C4-2B (cell line): ENCODE measurements around the gene GRK2.
A peak's percentile ranks its signal among the peaks of the same experiment; 100 is the strongest.

Experiments
- H3K27ac ChIP-seq: fragments of 450-650 bp; 2 replicates; pipeline ENCODE4 v1.5.1; 2017
- ZFX ChIP-seq: fragments of 450-650 bp; IDR thresholded peaks from 2 replicates; pipeline ENCODE4 v1.6.1; 2017
- TF ChIP-seq, protein P1 (sequence below): fragments of 450-650 bp; conservative IDR thresholded peaks from 2 replicates; pipeline ENCODE4 v1.5.1; 2017; ENCODE audit warnings: mild to moderate bottlenecking

The GRK2 gene

DNA sequence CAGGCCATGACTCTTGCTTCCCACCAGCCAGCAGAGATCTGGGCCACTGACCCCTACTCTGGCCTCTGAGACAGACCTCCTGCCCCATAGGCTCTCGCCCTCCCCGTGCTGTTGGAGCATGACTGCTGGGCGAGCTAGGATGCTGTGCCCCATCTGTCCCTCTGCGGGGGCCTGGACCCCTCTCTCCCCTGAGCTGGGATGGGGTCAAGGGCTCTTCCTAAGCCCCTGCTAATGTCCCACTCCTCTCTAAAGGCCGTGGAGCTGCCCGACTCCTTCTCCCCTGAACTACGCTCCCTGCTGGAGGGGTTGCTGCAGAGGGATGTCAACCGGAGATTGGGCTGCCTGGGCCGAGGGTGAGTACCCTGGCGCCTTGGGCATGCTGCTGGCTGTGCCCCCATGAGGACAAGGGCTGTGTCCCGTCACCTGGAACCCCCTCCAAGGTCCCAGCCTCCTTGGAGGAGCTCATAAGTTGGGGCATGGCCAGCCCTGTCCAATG, 16.7 kb downstream of the GRK2 start:
- TF ChIP-seq, protein P1, sequence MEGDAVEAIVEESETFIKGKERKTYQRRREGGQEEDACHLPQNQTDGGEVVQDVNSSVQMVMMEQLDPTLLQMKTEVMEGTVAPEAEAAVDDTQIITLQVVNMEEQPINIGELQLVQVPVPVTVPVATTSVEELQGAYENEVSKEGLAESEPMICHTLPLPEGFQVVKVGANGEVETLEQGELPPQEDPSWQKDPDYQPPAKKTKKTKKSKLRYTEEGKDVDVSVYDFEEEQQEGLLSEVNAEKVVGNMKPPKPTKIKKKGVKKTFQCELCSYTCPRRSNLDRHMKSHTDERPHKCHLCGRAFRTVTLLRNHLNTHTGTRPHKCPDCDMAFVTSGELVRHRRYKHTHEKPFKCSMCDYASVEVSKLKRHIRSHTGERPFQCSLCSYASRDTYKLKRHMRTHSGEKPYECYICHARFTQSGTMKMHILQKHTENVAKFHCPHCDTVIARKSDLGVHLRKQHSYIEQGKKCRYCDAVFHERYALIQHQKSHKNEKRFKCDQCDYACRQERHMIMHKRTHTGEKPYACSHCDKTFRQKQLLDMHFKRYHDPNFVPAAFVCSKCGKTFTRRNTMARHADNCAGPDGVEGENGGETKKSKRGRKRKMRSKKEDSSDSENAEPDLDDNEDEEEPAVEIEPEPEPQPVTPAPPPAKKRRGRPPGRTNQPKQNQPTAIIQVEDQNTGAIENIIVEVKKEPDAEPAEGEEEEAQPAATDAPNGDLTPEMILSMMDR = no peak
- TF ChIP-seq ZFX = no peak
- H3K27ac ChIP-seq = no peak overlapping the region

DNA sequence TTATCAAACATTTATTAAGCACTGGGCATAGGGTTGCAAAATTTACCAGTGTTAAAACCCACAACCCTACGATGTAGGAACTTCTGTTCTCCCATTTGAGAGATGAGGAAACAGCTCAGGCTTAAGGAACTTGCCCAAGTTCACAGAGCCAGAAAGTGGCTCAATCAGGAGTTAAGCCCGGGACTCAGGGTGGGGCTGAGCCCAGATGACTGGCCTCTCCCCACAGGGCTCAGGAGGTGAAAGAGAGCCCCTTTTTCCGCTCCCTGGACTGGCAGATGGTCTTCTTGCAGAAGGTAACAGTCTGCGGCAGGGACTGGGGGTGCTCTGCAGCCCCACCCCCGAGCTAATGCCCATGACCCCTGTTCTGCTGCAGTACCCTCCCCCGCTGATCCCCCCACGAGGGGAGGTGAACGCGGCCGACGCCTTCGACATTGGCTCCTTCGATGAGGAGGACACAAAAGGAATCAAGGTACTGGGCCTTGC, 17.2 kb downstream of the GRK2 start:
- H3K27ac ChIP-seq = no peak overlapping the region
- TF ChIP-seq, protein P1 = no peak
- TF ChIP-seq ZFX = no peak

DNA sequence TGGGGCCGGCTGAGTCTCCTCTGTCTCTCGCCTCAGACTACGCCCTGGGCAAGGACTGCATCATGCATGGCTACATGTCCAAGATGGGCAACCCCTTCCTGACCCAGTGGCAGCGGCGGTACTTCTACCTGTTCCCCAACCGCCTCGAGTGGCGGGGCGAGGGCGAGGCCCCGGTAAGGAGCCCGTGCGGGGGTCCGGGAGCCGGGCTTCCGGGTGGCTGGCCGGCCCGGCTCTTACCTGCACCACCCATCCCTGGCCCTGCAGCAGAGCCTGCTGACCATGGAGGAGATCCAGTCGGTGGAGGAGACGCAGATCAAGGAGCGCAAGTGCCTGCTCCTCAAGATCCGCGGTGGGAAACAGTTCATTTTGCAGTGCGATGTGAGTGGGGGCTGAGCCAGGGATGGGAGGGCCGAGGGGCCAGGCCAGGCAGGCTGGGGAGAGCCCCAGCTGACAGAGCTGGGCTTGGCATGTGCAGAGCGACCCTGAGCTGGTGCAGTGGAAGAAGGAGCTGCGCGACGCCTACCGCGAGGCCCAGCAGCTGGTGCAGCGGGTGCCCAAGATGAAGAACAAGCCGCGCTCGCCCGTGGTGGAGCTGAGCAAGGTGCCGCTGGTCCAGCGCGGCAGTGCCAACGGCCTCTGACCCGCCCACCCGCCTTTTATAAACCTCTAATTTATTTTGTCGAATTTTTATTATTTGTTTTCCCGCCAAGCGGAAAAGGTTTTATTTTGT, 18.7 kb downstream of the GRK2 start:
- H3K27ac ChIP-seq = no peak overlapping the region
- no peak for TF ChIP-seq ZFX
- TF ChIP-seq, protein P1 = no peak

DNA sequence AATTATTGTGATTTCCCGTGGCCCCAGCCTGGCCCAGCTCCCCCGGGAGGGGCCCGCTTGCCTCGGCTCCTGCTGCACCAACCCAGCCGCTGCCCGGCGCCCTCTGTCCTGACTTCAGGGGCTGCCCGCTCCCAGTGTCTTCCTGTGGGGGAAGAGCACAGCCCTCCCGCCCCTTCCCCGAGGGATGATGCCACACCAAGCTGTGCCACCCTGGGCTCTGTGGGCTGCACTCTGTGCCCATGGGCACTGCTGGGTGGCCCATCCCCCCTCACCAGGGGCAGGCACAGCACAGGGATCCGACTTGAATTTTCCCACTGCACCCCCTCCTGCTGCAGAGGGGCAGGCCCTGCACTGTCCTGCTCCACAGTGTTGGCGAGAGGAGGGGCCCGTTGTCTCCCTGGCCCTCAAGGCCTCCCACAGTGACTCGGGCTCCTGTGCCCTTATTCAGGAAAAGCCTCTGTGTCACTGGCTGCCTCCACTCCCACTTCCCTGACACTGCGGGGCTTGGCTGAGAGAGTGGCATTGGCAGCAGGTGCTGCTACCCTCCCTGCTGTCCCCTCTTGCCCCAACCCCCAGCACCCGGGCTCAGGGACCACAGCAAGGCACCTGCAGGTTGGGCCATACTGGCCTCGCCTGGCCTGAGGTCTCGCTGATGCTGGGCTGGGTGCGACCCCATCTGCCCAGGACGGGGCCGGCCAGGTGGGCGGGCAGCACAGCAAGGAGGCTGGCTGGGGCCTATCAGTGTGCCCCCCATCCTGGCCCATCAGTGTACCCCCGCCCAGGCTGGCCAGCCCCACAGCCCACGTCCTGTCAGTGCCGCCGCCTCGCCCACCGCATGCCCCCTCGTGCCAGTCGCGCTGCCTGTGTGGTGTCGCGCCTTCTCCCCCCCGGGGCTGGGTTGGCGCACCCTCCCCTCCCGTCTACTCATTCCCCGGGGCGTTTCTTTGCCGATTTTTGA, 19.5 kb downstream of the GRK2 start:
- H3K27ac ChIP-seq = no peak overlapping the region
- TF ChIP-seq ZFX = no peak
- TF ChIP-seq, protein P1 = no peak

DNA sequence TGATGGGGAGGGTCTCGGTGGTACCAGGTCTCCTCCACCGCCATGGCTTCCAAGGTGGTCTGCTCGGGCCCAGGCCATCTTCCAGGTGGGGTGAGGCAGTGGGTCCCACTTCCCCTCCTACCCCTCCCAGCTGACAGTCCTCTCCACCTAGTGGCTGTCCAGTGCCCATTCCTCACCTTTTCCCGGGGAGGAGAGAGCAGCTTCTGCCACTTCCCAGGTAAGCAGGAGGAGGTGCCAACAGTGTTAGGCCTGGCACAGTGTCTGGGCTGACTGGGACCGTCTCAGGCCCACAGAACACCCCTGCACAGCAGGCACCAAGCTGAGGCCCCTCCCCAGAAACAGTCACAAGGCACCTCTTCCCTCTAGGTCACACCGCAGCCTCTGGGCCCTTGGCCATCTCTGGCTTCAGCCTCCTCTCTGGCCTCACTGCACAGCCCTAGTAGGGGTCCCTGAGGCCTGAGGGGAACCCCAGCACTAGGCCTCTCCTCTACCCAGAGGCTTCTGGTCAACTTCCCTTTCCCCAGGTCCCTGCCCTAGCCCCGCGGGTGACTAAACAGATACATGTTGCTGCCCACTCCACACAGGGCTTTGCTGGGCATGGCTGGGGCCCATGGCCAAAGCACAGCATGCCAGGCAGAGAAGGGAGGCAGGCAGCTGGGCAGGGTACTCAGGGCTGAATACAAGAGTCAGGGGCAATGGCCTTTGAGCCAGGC, 20.5 kb downstream of the GRK2 start:
- TF ChIP-seq, protein P1 = no peak
- 0 out of 2 replicates have a peak, but pooled peaks have one; percentile 10 for TF ChIP-seq ZFX

DNA sequence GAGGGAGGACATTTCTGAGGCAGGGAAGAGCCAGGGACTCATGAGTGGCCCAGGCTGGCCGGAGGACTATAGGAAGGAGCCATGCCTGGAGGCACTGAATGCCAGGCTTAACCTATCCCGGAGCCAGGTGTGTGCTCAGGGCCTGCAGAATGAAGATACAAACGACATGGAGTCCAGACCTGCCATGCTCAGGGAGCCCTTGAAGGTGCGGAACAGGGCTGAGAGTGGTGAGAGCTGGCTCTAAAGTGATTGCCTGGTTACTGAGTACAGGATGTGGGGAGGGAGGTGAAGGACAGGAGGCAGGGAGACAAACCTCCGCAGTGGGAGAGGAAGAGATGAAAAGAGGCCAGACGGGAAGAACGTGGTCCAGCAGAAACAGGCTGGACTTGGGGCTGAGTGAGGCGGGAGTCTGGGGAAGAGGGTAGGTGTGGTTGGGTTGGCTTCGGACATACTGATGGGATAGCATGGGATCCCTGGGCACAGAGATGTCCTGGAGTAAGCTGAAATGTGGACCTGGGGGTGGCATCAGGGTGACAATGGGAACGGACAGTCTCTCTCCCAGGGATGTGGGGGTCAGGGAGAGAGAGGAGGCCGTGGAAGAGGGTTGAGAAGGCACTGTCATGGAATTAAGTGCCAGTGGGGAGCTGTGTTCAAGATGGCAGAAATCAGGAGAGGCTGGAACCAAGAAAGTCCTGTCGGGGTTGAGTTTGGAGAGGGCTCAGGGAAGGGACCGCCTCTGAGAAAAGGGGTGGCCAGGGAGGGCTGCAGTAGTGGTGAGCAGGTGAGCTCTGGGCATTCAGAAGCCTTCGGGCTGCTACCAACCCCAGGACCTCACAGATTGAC, 21.3 kb downstream of the GRK2 start:
- no peak for TF ChIP-seq ZFX
- TF ChIP-seq, protein P1 = no peak
- peak overlapping the region; percentile 100 for H3K27ac ChIP-seq

More for the DNA sequence above, 20.5 kb downstream of the GRK2 start:
- H3K27ac ChIP-seq = peak overlapping the region; percentile 100
